ENCODE measurements around the gene EEF1G. TPM values are rescaled to one million over a fixed set of nuclear protein-coding genes. Genes with fewer than 3 reads are reported as not detected.

EEF1G gene
- total and polyA plus RNA-seq, 2 of the 13 experiments (the other 11 are each of a cell fraction or from before 2014, with no cell fraction given) = 1,787 to 2,144 TPM

DNA sequence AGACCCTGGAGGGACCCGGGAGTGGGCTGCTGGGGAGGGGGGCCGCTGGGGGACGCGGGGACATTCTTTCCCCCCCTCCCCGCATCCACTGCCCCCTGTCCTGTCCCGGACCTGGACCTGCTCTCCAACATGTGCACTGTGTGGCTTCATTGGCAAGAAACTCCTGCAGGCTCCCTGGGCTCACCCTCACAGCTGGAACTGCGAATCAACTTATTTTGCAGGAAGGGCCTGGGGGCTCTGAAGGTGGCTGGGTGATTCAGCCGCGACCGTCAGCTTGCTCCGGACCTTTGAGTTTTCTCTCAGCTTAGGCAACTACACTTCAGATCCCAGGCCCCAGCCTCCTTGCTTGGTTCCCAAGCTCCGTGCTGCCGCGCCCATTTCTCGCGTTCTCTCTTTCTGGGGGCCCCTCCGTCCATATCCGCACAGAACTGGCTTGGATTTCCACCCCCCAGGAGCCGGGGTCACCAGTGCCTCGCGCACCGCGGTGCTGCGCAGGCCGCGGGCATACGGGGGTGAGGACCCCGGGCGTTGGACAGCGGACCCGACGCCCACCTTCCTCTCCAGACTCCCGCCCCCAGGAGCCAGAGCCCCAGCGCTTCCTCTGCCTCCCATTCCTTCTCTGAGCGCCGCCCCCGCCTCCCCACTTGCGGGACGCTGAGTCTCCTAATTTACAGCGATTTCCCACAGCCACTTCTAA, 26.6 kb downstream of the EEF1G start (continued):
- TF ChIP-seq NONO (IDR thresholded peaks at IDR 0.05) (no peak), NONO (CRISPR knock-in tag; conservative IDR thresholded peaks at IDR 0.05) (0 out of 2 replicates have a peak, but pooled peaks have one; percentile 12), ZNF501 (CRISPR knock-in tag; IDR thresholded peaks at IDR 0.05) (no peak), FOXM1 (CRISPR knock-in tag; IDR thresholded peaks at IDR 0.05) (no peak), SRF (IDR thresholded peaks at IDR 0.05; ENCODE audit: low read depth, low read length) (no peak), ZNF34 (CRISPR knock-in tag; IDR thresholded peaks at IDR 0.05; ENCODE audit: borderline replicate concordance) (no peak), ZNF513 (CRISPR knock-in tag; conservative IDR thresholded peaks at IDR 0.05) (no peak), ZBTB7B (CRISPR knock-in tag; IDR thresholded peaks at IDR 0.05) (peak; percentile 27; the same call in 1 of the 2 replicates), PHB2 (IDR thresholded peaks at IDR 0.05; ENCODE audit: partially characterized antibody) (no peak), BATF2 (CRISPR knock-in tag; IDR thresholded peaks at IDR 0.05) (no peak), ARNT2 (CRISPR knock-in tag; IDR thresholded peaks at IDR 0.05; ENCODE audit: low read depth) (0 out of 2 replicates have a peak, but pooled peaks have one; percentile 8), SMARCC2 (IDR thresholded peaks at IDR 0.05) (no peak), NR2F6 (IDR thresholded peaks at IDR 0.05) (no peak), NR2F6 (CRISPR knock-in tag; IDR thresholded peaks at IDR 0.05) (no peak; the same call in 1 of the 2 replicates), DPF2 (CRISPR knock-in tag; IDR thresholded peaks at IDR 0.05; ENCODE audit: borderline replicate concordance, low read depth) (no peak)
- TF ChIP-seq, protein P1, sequence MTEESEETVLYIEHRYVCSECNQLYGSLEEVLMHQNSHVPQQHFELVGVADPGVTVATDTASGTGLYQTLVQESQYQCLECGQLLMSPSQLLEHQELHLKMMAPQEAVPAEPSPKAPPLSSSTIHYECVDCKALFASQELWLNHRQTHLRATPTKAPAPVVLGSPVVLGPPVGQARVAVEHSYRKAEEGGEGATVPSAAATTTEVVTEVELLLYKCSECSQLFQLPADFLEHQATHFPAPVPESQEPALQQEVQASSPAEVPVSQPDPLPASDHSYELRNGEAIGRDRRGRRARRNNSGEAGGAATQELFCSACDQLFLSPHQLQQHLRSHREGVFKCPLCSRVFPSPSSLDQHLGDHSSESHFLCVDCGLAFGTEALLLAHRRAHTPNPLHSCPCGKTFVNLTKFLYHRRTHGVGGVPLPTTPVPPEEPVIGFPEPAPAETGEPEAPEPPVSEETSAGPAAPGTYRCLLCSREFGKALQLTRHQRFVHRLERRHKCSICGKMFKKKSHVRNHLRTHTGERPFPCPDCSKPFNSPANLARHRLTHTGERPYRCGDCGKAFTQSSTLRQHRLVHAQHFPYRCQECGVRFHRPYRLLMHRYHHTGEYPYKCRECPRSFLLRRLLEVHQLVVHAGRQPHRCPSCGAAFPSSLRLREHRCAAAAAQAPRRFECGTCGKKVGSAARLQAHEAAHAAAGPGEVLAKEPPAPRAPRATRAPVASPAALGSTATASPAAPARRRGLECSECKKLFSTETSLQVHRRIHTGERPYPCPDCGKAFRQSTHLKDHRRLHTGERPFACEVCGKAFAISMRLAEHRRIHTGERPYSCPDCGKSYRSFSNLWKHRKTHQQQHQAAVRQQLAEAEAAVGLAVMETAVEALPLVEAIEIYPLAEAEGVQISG (CRISPR knock-in tag; IDR thresholded peaks at IDR 0.05) = no peak; the same call in 1 of the 2 replicates
- TF ChIP-seq, protein P2, sequence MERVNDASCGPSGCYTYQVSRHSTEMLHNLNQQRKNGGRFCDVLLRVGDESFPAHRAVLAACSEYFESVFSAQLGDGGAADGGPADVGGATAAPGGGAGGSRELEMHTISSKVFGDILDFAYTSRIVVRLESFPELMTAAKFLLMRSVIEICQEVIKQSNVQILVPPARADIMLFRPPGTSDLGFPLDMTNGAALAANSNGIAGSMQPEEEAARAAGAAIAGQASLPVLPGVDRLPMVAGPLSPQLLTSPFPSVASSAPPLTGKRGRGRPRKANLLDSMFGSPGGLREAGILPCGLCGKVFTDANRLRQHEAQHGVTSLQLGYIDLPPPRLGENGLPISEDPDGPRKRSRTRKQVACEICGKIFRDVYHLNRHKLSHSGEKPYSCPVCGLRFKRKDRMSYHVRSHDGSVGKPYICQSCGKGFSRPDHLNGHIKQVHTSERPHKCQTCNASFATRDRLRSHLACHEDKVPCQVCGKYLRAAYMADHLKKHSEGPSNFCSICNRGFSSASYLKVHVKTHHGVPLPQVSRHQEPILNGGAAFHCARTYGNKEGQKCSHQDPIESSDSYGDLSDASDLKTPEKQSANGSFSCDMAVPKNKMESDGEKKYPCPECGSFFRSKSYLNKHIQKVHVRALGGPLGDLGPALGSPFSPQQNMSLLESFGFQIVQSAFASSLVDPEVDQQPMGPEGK (CRISPR knock-in tag; IDR thresholded peaks at IDR 0.05) = peak; percentile 54; the same call in 1 of the 2 replicates

All from HepG2 (cell line).